OCI-LY3 (cell line): Measurements from ENCODE around the gene SLC39A3.

Experiments used
- CTCF ChIP-seq: fragments of 200-600, 300-600 bp; sonication (generic); IDR thresholded peaks from 2 replicates; pipeline ENCODE4 v1.5.1; 2014; ENCODE audit warnings: antibody characterized with exemption, low read length, low read depth
- EZH2phosphoT487 ChIP-seq: fragments of 200-600 bp; shearing (Covaris generic); IDR thresholded peaks from 2 replicates; pipeline ENCODE4 v1.6.1; 2018; ENCODE audit warnings: antibody characterized with exemption, mixed run types, low read depth

GRCh38 chr19:2729943-2730818, 9.6 kb downstream of the SLC39A3 start:
- TF ChIP-seq CTCF (no peak), EZH2phosphoT487 (no peak)
